NCI-H748 (cell line): Measurements from ENCODE around the gene GADL1.

Experiments used
- DNase-seq: peaks from one replicate; lab custom pipeline; 2025; ENCODE audit not compliant: unreplicated experiment; lab: John Stamatoyannopoulos, UW

Gene GADL1

DNA sequence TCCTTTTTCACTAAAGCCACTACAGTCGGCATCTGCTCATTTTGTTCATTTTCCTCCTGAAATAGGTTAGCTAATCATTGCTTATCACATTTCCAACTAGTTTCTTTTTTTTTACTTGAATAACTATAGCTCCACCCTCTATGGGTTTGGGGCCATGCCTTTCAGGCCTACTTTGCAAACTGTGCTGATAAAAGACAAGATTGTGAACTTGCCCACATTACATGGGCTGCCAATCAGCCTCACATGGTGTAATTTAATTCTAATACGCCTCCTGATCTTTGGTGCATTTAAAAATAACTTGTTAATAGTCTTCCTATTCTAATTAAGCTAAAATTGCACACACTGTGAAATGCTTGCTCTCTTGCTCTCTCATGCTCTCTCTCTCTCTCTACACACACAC is 197.6 kb downstream of the GADL1 start:
- no peak for DNase-seq

DNA sequence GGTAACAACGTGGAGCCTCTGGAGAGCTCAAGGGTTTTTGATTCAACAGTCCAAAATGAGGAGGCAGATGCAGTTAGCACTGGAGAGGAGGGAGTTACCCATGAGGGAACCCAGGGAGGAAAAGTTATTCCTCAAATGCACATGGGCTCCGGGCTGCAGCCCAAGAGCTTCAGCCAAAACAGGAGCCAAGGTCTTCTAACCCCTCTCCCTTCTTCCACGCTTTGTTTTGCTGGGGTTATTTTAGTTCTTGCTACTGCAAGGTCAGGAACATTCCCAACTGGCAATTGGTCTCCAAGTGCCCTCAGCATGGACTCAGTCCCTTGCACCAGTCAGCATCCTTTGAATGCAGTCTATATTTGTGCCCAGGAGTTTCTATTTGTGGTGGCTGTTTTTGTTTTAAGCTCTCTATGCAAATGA is 198.1 kb downstream of the GADL1 start:
- DNase-seq, result no peak

DNA sequence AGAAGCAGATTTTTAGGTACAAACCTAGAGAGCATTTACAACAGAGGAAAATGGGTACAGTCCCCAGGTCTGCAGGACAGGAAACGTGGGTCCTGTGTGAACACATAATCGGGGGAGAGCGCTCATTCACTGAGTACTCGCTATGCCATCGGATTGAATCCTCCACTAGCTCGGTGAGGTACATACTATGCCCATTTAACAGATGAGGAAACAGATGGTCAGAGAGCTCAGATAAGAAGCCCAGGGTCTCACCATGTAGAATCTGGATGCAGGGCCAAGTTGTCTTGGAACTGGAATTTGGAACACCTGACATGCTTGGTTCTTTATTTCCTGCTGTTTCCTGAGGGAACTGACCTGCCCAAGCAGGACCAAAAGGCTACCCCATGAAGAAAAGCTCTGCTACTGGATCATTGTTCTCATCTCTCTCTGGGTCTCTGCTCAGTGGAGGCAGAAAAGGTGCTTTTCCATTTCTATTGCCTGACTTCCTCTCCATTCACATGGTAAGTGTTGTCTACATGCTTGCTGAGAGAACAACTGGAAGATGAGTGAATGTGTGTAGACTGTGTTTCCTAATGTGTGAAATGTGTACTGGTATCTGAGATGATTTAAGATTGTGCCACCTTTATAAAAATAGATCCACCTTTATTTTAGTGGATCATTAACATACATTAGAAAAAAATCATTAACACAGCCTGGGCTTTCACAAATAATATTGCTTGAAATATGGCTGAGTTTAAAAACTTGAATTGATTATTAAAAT is 199.0 kb downstream of the GADL1 start:
- no peak for DNase-seq

DNA sequence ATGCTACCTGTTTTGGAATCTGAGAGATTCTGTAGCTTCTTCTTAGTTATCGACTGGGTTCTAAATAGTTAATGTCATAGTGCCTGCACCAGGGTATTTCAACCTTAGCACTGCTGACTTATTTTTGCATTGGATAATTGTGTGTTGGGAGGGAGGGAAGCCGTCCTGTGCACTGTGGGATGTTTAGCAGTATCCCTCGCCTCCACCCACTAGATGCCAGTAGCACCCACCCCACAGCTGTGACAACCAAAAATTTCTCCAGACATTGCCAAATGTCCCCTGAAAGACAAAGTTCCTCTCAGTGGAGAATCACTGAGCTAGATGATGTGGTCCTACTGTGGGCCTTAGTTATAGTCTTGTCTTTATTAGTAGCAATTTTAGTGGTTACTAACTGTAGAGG is 199.8 kb downstream of the GADL1 start:
- no peak for DNase-seq

DNA sequence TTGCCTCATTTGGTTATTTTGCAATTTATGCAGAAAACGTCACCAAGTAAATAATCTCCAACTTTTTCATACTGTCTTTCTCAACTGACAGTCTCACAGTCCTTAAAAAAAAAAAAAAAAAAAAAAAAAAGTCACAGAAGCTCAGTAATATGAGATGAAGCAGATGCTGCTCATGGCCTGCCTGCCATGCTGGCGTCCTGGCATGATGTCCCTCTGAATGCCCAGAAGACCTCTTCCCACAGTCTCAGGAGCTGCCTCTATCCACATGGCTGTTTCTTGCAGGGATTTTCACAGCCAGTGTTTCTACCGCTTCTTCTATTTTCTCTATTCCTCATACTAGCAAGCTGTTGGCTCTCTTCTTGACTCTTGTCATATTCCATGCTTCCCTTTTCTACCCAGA is 200.3 kb downstream of the GADL1 start:
- DNase-seq, result no peak

DNA sequence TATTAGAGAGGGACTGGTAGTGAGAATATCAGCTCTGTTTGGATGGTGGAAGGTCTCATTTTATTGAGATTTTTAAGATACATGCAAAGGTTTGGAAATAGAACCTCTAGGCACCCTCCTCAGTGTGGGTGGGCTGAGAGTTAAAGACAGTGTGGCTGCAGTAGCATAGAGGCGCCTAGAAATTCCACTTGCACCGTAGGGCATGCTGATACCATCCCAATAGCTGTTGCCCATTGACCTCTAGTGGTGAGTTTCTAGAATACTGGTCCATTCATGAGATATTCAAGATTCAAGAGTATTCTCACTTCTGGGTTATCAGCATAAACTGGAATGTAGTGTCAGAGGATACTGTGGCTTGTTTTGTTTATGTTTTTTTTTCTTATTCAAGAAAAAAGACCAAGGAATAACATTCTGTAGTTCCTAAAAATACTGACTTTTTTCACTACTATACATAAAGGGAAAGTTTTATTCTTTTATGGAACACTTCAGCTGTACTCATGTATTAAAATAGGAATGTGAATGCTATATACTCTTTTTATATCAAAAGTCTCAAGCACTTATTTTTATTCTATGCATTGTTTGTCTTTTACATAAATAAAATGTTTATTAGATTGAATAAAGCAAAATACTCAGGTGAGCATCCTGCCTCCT is 200.9 kb downstream of the GADL1 start:
- DNase-seq, result peak; percentile 73

DNA sequence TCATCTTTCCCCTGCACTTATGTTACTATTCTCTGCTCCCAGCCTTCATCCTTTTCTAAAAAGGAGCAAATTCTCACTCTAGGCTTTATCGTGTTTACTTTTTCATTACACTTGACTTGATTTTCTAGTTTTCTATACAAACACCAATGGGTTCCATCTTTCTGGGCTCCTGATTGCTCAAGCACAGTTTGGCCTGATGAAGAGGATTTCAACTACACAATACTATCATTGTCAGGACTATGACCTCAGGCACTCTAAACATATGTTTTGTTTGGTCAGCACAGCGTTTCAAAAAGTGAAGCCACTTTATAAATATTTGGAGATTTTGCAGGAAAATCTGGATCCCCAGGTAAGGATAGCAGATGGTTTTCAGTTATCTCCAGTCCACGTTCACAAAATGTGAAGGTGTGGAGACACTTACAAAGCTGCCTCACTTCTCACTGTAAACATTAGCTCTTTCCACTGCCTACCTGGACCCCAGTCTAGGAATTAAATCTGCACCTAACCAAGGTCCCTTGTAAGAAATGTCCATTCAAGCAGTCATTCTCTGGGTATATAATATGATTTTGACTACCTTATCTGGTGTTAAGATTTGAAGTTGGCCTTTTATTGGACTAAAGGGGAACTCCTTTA is 201.8 kb downstream of the GADL1 start:
- peak; percentile 19 for DNase-seq

DNA sequence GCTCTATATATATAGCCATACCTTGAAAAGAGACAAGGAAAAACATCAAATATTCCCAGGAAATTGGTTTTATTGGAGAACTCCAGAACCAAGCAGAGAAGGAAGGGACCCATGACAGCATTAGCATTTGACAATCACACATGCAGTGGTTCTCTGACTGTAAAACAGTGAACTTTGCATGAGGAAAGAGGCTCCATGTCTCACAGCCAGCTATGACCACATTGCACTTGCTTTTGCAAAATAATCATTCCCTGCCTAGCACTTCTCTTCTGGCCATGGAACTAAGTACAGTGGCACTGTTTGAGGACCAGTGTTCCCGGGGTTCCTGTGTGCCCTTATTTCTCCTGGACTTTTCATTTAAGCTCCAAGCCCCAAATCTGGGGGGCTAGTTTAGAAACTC is 202.5 kb downstream of the GADL1 start:
- DNase-seq, result no peak

DNA sequence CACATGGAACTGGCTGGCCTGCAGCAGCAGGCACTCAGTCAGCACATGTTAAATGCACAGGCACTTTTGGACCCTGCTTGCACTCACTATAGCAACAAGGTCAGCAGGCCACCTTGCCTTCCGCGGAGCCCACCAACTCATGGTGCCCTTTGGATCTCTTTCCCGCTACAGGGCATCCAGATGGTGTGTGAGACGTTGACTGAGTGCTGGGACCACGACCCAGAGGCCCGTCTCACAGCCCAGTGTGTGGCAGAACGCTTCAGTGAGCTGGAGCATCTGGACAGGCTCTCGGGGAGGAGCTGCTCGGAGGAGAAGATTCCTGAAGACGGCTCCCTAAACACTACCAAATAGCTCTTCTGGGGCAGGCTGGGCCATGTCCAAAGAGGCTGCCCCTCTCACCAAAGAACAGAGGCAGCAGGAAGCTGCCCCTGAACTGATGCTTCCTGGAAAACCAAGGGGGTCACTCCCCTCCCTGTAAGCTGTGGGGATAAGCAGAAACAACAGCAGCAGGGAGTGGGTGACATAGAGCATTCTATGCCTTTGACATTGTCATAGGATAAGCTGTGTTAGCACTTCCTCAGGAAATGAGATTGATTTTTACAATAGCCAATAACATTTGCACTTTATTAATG is 203.1 kb downstream of the GADL1 start:
- no peak for DNase-seq

DNA sequence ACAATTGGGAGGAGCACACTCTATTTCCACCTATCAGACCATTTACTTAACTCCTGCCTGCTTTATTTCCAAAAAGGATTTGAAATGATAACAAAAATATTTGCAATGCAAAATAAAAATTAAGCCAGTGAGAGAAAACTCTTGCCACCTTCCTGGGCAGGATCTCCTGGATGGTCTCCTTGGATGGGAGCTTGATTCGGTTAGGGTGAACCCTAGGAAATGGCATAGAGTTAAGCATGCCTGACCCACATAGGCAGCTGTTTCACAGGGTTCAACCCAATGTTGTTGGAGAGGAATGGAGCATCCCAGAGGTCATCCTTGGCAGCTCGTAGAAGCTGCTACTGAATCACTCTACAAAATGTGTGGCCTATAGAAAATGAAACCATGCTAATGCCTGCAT is 204.3 kb downstream of the GADL1 start:
- DNase-seq, result peak; percentile 33

DNA sequence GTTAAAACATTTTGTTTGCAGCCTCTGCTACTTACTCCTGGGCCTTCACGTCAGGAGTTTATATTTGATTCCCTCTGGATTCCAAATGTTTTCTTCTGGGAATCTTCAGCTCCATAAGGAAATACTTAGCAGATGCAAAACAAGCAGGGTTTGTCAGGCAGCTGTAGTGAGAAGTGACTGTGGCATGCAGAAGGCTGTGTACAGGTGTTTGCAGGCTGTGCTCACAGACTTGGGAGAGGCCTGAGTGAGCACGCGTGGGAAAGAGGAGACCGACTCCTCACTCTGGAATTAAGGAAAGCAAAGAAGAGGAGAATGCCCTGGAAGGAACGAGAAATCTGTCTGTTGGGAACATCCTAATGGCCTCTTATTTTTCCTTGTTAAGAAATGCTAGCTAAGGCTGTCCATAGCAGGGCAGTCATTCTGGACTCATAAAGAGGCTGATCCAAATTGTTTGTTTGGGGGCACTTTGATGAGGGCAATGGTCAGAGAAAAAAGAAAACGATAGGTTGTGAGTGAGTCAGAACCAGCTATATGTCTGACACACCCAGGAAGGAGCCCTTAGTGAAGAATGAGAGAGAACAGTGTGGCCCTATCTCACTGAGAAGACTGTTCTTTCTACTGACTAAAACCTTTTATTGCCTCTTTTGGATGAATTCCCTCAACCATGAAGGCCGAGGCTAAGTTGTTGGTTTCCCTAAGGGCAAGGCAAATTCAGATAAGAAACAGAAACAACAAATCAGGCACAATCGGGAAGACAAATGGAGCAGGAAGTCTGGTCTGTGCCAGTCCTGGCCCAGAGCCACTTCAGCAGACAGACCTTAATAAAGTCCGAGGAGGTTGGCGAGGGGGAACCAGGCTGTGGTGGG is 205.5 kb downstream of the GADL1 start:
- DNase-seq, result peak; percentile 60

DNA sequence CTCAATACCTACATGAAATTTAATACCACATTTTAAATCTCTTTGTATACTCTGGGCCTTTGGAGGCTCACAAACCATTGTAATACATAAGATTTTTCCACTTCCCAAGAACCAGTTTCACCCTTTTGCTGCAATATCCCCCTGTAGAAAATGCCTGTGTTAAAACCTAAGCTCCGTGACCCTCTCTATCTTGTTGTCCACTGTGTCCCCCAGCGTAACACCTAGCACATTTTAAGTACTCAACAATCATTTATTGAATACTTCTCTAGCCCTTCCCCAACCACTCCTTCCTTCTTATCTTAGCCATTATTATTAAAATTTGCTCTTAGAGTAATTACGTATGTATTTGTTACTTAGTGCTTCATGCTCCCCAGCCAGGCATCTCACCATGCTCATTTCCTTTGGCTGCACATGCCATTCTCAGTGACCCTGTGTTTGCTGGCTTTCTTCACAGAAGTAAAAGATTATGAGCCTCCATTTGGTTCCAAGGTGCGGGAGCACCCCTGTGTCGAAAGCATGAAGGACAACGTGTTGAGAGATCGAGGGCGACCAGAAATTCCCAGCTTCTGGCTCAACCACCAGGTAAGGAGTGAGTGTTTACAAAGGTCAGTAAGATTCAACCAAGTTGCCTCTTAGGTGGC is 206.4 kb downstream of the GADL1 start:
- DNase-seq, result no peak

DNA sequence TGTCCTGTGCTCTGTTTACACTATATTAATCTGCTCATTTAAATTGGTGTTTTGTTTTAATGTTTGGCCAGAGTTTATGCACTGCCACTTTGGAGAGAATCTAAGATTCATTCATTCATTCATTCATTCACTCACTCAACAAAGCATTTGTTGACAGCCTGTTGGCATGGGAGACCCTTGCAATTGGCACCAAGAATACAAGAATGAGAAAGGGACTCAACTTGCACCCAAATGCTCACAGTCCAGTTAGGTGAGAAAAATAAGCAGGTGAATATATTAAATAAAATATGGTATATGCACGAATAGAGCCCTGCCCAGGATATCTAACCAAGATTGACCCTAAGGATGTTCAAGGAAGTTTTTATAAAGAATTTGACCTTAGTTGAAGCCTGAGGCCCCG is 207.7 kb downstream of the GADL1 start:
- DNase-seq, result no peak

DNA sequence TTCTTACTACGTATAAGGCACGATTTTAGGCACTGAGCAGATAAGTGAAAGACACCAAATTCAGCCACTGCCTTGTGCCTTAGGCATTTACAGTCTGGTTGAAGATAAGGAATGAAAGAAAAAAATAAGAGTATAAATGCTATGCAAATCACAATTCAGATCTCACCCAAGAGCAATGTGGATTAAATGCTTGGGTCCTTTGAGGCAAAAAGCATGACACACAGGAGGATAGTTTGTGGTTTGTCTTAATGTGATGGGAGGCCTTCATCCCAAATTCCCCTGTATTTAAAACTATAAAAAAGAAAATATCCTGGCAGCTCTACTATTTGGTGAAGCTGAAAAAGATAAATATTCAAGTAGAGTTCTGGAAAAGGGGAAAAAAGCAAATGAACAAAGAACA is 208.3 kb downstream of the GADL1 start:
- no peak for DNase-seq

DNA sequence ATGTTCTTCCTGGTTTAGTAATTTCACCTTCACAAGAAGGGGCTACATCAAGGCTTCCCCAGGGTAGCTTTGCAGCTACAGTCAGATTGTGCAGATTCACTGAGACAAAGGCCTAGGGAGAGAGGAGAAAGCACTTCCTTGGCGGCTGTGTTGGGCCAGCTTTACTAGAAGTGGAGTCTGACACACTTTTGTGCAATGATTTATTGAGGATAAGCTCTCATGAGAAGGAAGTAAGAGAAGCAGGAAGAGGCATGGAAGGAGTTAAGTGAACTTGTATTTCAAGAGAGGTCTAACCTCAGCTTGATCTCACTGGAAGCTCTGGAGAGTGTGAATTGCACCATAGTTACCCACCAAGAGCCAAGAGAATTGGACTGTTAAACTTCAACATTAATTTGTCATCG is 209.2 kb downstream of the GADL1 start:
- DNase-seq, result no peak

DNA sequence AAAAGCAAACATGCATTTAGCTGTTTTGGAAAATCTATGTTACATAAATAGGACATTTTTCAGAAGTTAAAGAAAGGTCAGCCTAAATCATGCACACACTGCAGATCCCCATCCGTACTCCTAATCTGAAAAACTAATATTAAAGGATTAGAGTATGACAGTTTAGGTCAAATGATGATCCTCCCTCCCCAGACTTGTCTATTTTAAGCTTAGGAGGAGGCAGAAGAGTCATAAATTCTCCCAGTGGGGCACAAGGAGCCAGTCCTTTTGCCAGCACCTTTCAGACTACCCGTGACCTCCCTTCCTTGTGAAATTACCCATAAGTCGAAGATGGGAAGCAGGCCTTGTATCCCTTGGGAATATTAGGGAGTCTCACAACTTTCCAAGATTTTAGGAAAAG is 210.1 kb downstream of the GADL1 start:
- no peak for DNase-seq

DNA sequence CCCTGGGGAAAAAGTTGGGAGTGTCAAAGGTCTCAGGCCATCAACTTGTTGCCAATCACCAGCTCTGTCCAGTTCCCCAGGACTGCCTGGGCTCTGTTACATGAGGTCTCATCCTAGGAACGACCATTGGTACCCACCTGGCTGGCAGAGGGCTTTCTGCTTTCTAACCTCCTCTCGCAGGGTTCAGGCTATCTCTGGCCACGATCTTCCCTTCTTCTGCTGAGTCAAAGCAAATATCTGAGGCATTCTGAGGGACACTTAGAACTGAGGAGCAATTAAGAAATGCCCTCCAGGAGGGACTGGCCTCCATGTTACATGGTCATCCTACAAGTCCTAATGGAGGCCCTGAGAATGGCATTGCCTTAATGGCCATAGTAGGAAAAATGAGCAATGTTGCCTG is 210.7 kb downstream of the GADL1 start:
- no peak for DNase-seq

DNA sequence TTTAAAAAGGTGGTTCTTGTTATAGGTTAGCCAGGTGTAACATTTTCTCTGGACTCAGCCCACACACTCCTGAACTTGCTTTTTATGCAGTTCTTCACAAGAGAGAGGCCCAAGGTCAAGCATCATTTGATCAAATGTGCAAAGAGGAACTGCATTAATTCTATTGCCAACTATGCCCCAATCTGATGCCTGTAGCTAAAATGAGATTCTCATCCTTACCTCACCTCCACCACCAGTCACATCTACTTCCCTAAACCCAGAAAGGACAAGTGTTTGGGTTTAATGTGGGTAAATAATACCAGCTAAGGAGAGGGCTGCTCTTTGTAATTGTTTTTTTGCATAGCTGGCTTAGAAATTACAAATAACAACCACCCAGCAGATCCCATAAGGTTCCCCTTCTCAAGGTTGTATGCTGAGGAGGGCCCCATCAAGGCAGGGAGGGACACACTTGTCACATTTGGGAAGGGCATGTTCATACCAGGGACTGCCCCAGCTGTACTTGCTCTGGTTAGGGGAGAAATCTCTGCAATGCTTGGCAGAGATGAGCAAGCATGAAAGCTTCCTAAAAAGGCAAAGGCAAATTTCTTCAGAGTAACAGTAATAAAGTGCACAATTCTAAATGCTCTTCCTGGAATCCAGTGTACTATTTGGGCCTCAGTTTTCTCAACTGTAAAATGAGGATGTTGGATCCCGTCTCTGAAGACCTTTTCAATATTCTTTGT is 211.9 kb downstream of the GADL1 start:
- no peak for DNase-seq

DNA sequence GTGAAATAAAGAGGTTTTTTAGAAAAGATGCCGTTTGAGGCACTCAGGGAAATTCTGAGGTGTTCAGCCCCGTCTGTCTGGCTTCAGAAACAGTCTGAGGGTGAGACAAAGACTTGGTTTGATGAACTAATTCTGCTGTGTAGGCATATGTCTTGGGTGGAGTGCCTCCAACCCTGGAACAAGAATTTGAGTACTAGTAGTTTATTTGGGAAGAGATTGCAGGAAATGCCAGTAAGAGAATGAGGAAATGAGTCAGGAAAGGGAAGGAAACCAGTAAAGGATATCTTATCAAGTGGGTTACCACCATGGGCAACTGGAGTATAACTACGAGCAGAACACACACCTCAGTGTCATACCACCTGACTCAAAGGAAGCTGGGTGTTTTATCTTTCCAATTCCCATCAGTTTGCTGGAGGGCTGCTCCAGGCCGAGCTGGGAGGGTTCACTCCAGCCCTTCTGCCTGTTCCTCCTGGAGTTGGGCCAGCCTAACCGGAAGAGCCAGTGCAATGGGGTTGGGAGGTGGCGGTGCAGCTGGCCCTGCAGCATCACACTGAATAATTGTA is 212.7 kb downstream of the GADL1 start:
- DNase-seq, result no peak
